WTC11 (cell line): Measurements from ENCODE around the gene DDB1. TPM values are rescaled to one million over a fixed set of nuclear protein-coding genes. Genes with fewer than 3 reads are reported as not detected.

ENCODE experiments used
- ATAC-seq: fragments of 200-7000 bp; cut with Tn5 transposase; 2 replicates; pipeline ENCODE4 v1.10.0; 2021; ENCODE audit warnings: mild to moderate bottlenecking, moderate library complexity
- CTCF ChIA-PET: fragments of 300-600 bp; sonication (Branson Sonifier 250); formaldehyde crosslinking; loops from one replicate; lab custom pipeline; 2021; ENCODE audit warnings: antibody characterized with exemption; lab: Charles Lee
- POLR2A ChIA-PET: fragments of 350-600 bp; sonication (Branson Sonifier 250); formaldehyde crosslinking; loops from one replicate; lab custom pipeline; 2021; ENCODE audit warnings: antibody characterized with exemption; lab: Charles Lee
- DNase-seq: peaks from one replicate; pipeline ENCODE4 v3.0.0; 2021; ENCODE audit warnings: low spot score
- H3K27ac Mint-ChIP-seq: 2 replicates; pipeline ENCODE4 v1.8.0; 2021; ENCODE audit warnings: mixed read lengths
- H3K27me3 Mint-ChIP-seq: 2 replicates; pipeline ENCODE4 v1.8.0; 2021; ENCODE audit warnings: low read depth, mild to moderate bottlenecking, moderate library complexity, mixed read lengths
- H3K36me3 Mint-ChIP-seq: 2 replicates; pipeline ENCODE4 v1.8.0; 2021; ENCODE audit warnings: mixed read lengths
- H3K4me1 Mint-ChIP-seq: 2 replicates; pipeline ENCODE4 v1.8.0; 2022; ENCODE audit warnings: mixed read lengths
- H3K4me3 Mint-ChIP-seq: 2 replicates; pipeline ENCODE4 v1.8.0; 2021; ENCODE audit warnings: mild to moderate bottlenecking, moderate library complexity, mixed read lengths
- H3K9me3 Mint-ChIP-seq: 2 replicates; pipeline ENCODE4 v1.8.0; 2021; ENCODE audit warnings: mixed read lengths
- ATF6 ChIP-seq: sonication (generic); formaldehyde crosslinking; IDR thresholded peaks from 2 replicates; pipeline ENCODE4 v1.8.1; 2023; ENCODE audit warnings: mild to moderate bottlenecking, missing genetic modification reagents
- EMX1 ChIP-seq: fragments of 250-450 bp; sonication (Bioruptor Pico); IDR thresholded peaks from 2 replicates; pipeline ENCODE4 v1.8.0; 2021; ENCODE audit warnings: mild to moderate bottlenecking
- ESRRA ChIP-seq: sonication (generic); formaldehyde crosslinking; IDR thresholded peaks from 2 replicates; pipeline ENCODE4 v1.8.1; 2022; ENCODE audit warnings: mild to moderate bottlenecking, missing genetic modification reagents, borderline replicate concordance
- HMGA2 ChIP-seq: fragments of 250-450 bp; sonication (Bioruptor Pico); IDR thresholded peaks from 2 replicates; pipeline ENCODE4 v1.4.0; 2021; ENCODE audit warnings: mild to moderate bottlenecking, moderate library complexity
- JAZF1 ChIP-seq: fragments of 250-450 bp; sonication (Bioruptor Pico); IDR thresholded peaks from 2 replicates; pipeline ENCODE4 v1.9.0; 2021; ENCODE audit warnings: moderate library complexity, mild to moderate bottlenecking, inconsistent platforms
- KAT7 ChIP-seq: sonication (generic); formaldehyde crosslinking; IDR thresholded peaks from 2 replicates; pipeline ENCODE4 v1.8.1; 2023; ENCODE audit warnings: missing genetic modification reagents, mild to moderate bottlenecking, borderline replicate concordance
- MAX ChIP-seq: sonication (generic); formaldehyde crosslinking; IDR thresholded peaks from 2 replicates; pipeline ENCODE4 v1.8.0; 2022; ENCODE audit warnings: mild to moderate bottlenecking, missing genetic modification reagents
- NFE2L1 ChIP-seq: sonication (generic); formaldehyde crosslinking; IDR thresholded peaks from 2 replicates; pipeline ENCODE4 v1.8.1; 2023; ENCODE audit warnings: missing genetic modification reagents
- NR3C1 ChIP-seq: sonication (generic); formaldehyde crosslinking; conservative IDR thresholded peaks from 2 replicates; pipeline ENCODE4 v1.8.1; 2023; ENCODE audit warnings: low read depth, mild to moderate bottlenecking, missing genetic modification reagents
- OVOL2 ChIP-seq: fragments of 250-450 bp; sonication (Bioruptor Pico); IDR thresholded peaks from 2 replicates; pipeline ENCODE4 v1.9.0; 2021; ENCODE audit warnings: mild to moderate bottlenecking, borderline replicate concordance
- PRRX2 ChIP-seq: fragments of 250-450 bp; sonication (Bioruptor Pico); IDR thresholded peaks from 2 replicates; pipeline ENCODE4 v1.8.0; 2021; ENCODE audit warnings: mild to moderate bottlenecking
- TCF7 ChIP-seq: sonication (generic); formaldehyde crosslinking; IDR thresholded peaks from 2 replicates; pipeline ENCODE4 v1.8.0; 2022; ENCODE audit warnings: mild to moderate bottlenecking, low read depth, missing genetic modification reagents, moderate library complexity
- USF2 ChIP-seq: sonication (generic); formaldehyde crosslinking; IDR thresholded peaks from 2 replicates; pipeline ENCODE4 v1.8.1; 2023; ENCODE audit warnings: mild to moderate bottlenecking, missing genetic modification reagents, moderate library complexity
- ZNF219 ChIP-seq: sonication (generic); formaldehyde crosslinking; IDR thresholded peaks from 2 replicates; pipeline ENCODE4 v1.8.0; 2023; ENCODE audit warnings: missing genetic modification reagents, mild to moderate bottlenecking, borderline replicate concordance
- ZNF232 ChIP-seq: sonication (generic); formaldehyde crosslinking; IDR thresholded peaks from 2 replicates; pipeline ENCODE4 v1.8.0; 2022; ENCODE audit warnings: mild to moderate bottlenecking, missing genetic modification reagents
- ZNF416 ChIP-seq: fragments of 250-450 bp; sonication (Bioruptor Pico); IDR thresholded peaks from 2 replicates; pipeline ENCODE4 v1.9.0; 2021; ENCODE audit warnings: mild to moderate bottlenecking, inconsistent platforms
- ZNF425 ChIP-seq: fragments of 250-450 bp; sonication (Bioruptor Pico); conservative IDR thresholded peaks from 2 replicates; pipeline ENCODE4 v1.9.0; 2021; ENCODE audit warnings: mild to moderate bottlenecking
- total RNA-seq: library from RNA; stranded (reverse); gene quantifications from 3 replicates; pipeline ENCODE4 v1.2.3, GENCODE V29; 2021

Gene DDB1
- total RNA-seq, 1 experiment from 2014 or later, result 316 TPM

- TF ChIP-seq JAZF1 (CRISPR knock-in tag) (no peak), ESRRA (CRISPR knock-in tag) (no peak), ZNF416 (CRISPR knock-in tag) (no peak), PRRX2 (no peak), EMX1 (no peak), OVOL2 (no peak), MAX (no peak), TCF7 (no peak)
Measured at GRCh38 chr11:61380884-61381283, 48.0 kb upstream of the DDB1 start (continued).

- Mint-ChIP-seq H3K27me3 (no peaks in the 10 kb centered on the region), H3K9me3 (peaks cover 14% of the 10 kb centered on the region), H3K4me1 (0 out of 2 replicates have a peak, but pooled peaks cover 3% of the 10 kb centered on the region), H3K36me3 (peaks cover 32% of the 10 kb centered on the region), H3K27ac (no peak overlapping the region), H3K4me3 (no peak overlapping the region)
- ATAC-seq (no peak), DNase-seq (no peak)
- ChIA-PET CTCF (interaction anchor here (0.8 to 1.0 kb wide), 2 partner anchors 43 to 46 kb away, joined by 3 to 4 read pairs; partner anchors contain the start of genes DDB1 and TKFC), POLR2A (no interaction called here)
- TF ChIP-seq NR3C1 (CRISPR knock-in tag), result no peak
- no peak for TF ChIP-seq ZNF219 (CRISPR knock-in tag)
- TF ChIP-seq ZNF425 (CRISPR knock-in tag), result no peak
Measured at GRCh38 chr11:61378713-61379313, 45.9 kb upstream of the DDB1 start.

GRCh38 chr11:61377461-61378160 lies 44.7 kb upstream of the DDB1 start:
- Mint-ChIP-seq H3K4me3 (no peak overlapping the region), H3K36me3 (peaks cover 42% of the 10 kb centered on the region), H3K27ac (no peak overlapping the region; the same call in 1 of the 2 replicates), H3K27me3 (no peaks in the 10 kb centered on the region), H3K4me1 (0 out of 2 replicates have a peak, but pooled peaks cover 3% of the 10 kb centered on the region), H3K9me3 (peaks cover 17% of the 10 kb centered on the region)
- CTCF ChIA-PET, result interaction anchor here (0.6 kb wide), 1 partner anchor 1248 kb away, joined by 4 read pairs; no protein-coding TSS in a partner anchor
- DNase-seq, result no peak
- no peak for ATAC-seq
- TF ChIP-seq USF2 (CRISPR knock-in tag) (no peak), ATF6 (CRISPR knock-in tag) (no peak), NFE2L1 (CRISPR knock-in tag) (no peak), ZNF232 (CRISPR knock-in tag) (no peak), EMX1 (no peak), HMGA2 (no peak), KAT7 (CRISPR knock-in tag) (no peak)
- POLR2A ChIA-PET, result no interaction called here
